MM.1S (cell line): Measurements from ENCODE around the gene ZNF217.

Experiments used
- EZH2 ChIP-seq: fragments of 300-600 bp; sonication (generic); optimal IDR thresholded peaks from 2 replicates; pipeline ENCODE3; 2017; ENCODE audit warnings: low read depth, mild to moderate bottlenecking, antibody characterized with exemption, low read length, mixed read lengths
- EZH2phosphoT487 ChIP-seq: fragments of 300-600 bp; sonication (generic); IDR thresholded peaks from 2 replicates; pipeline ENCODE4 v1.6.1; 2018; ENCODE audit warnings: antibody characterized with exemption, low read length
- TF ChIP-seq, protein P1 (sequence below): fragments of 300-600 bp; sonication (generic); IDR thresholded peaks from 2 replicates; pipeline ENCODE4 v1.5.1; 2016; ENCODE audit warnings: antibody characterized with exemption, low read length, mixed read lengths

DNA sequence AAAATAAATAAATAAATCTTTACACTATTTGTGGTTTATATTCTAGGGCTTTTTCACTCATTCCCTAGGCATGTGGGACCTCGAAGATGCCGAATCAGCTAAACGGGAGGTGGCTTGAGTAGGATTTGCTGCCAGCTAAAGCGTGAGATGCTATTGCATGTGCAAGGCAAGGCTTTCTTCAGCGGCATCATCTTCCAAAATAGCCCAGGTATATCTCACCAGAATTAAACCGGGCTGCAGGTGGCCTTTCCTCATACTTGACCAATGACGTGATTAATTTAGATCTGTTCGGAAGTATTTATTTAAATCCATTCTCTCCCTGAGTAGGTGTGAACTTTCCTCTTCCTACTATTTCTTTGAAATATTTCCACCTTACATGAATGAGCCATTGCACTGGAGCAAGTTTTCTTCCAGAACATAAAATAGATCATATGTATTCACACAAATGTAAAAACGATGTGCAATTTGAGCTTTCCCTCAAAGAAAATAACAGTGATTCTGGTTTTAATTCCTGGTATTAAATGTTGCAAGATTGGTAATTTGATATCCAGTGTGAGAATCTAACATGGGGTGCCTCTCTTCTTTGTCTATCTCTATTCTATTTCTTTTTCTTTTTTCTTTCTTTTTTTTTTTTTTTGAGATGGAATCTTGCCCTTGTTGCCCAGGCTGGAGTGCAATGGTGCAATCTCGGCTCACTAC lies 24.3 kb upstream of the ZNF217 start:
- TF ChIP-seq, protein P1, sequence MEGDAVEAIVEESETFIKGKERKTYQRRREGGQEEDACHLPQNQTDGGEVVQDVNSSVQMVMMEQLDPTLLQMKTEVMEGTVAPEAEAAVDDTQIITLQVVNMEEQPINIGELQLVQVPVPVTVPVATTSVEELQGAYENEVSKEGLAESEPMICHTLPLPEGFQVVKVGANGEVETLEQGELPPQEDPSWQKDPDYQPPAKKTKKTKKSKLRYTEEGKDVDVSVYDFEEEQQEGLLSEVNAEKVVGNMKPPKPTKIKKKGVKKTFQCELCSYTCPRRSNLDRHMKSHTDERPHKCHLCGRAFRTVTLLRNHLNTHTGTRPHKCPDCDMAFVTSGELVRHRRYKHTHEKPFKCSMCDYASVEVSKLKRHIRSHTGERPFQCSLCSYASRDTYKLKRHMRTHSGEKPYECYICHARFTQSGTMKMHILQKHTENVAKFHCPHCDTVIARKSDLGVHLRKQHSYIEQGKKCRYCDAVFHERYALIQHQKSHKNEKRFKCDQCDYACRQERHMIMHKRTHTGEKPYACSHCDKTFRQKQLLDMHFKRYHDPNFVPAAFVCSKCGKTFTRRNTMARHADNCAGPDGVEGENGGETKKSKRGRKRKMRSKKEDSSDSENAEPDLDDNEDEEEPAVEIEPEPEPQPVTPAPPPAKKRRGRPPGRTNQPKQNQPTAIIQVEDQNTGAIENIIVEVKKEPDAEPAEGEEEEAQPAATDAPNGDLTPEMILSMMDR, result no peak
- TF ChIP-seq EZH2phosphoT487 (no peak), EZH2 (no peak)
